T-cell (primary cell): ENCODE results near the gene SKI. TPM values are rescaled to one million over a fixed set of nuclear protein-coding genes. Genes with fewer than 3 reads are reported as not detected.

Source experiments
- ATAC-seq, 4 experiments: fragments of 200-7000 bp in 3 of 4; fragments of 150-1000 bp in 1 of 4; cut with Tn5 transposase; replicated peaks in 1 of 4; 1 replicate in 3 of 4; 2 replicates in 1 of 4; pipeline ENCODE4 v1.10.0; 2021; ENCODE audit warnings: moderate library complexity in 3 of 4, mild to moderate bottlenecking in 2 of 4, moderate number of reproducible peaks in 1 of 4
- CTCF ChIA-PET, 2 donors: fragments of 300-600 bp; sonication (Branson Sonifier 250); formaldehyde crosslinking; loops; one replicate each; lab custom pipeline; 2022; ENCODE audit warnings: antibody characterized with exemption in 2 of 2; lab: Charles Lee
- POLR2A ChIA-PET, 2 donors: fragments of 300-600 bp; sonication (Branson Sonifier 250); formaldehyde crosslinking; loops; one replicate each; lab custom pipeline; 2022; ENCODE audit warnings: antibody characterized with exemption in 2 of 2; lab: Charles Lee
- DNase-seq, 35 experiments: peaks; one replicate each; pipeline versions ENCODE4 v3.0.0 to v3.0.0-alpha.2; 2013 to 2023
- H3K27ac ChIP-seq: one replicate; pipeline ENCODE4 v1.5.1; 2013; ENCODE audit warnings: low read length
- H3K27me3 ChIP-seq, 2 experiments: replicated peaks in 1 of 2; 1 replicate in 1 of 2; 2 replicates in 1 of 2; pipeline versions ENCODE4 v1.6.1 to v1.7.0; 2013; ENCODE audit warnings: low read length in 1 of 2, mixed read lengths in 1 of 2; ENCODE audit not compliant: control insufficient read depth in 2 of 2, insufficient read depth in 2 of 2; ENCODE audit errors: extremely low read depth in 1 of 2
- H3K36me3 ChIP-seq, 2 donors: 1 replicate in 1 of 2; 2 replicates in 1 of 2; pipeline versions ENCODE4 v1.6.1 to v1.7.0; 2013; ENCODE audit warnings: low read length in 1 of 2; ENCODE audit not compliant: control insufficient read depth in 2 of 2, insufficient read depth in 1 of 2; ENCODE audit errors: extremely low read depth in 1 of 2
- H3K4me1 ChIP-seq, 2 experiments: 1 replicate in 1 of 2; 2 replicates in 1 of 2; pipeline versions ENCODE4 v1.6.1 to v1.7.0; 2013; ENCODE audit warnings: low read length in 2 of 2, mixed read lengths in 1 of 2; ENCODE audit not compliant: insufficient read depth in 2 of 2, control insufficient read depth in 1 of 2; ENCODE audit errors: extremely low read depth in 1 of 2
- H3K4me3 ChIP-seq, 2 donors: 1 replicate in 1 of 2; 2 replicates in 1 of 2; pipeline versions ENCODE4 v1.5.1 to v1.7.0; 2013; ENCODE audit warnings: mild to moderate bottlenecking in 2 of 2, low read length in 1 of 2, moderate library complexity in 1 of 2; ENCODE audit not compliant: control insufficient read depth in 1 of 2; ENCODE audit errors: extremely low read depth in 1 of 2
- H3K9me3 ChIP-seq: 2 replicates; pipeline ENCODE4 v1.7.0; 2013
- H3K27ac Mint-ChIP-seq, 2 donors: one replicate each; pipeline ENCODE4 v1.8.0; 2020 to 2021; ENCODE audit warnings: mild to moderate bottlenecking in 2 of 2, mixed read lengths in 2 of 2
- H3K27me3 Mint-ChIP-seq, 2 donors: one replicate each; pipeline ENCODE4 v1.8.0; 2021 to 2022; ENCODE audit warnings: mixed read lengths in 2 of 2
- H3K36me3 Mint-ChIP-seq: one replicate; pipeline ENCODE4 v1.8.0; 2021; ENCODE audit warnings: mixed read lengths
- H3K4me1 Mint-ChIP-seq, 3 donors: one replicate each; pipeline ENCODE4 v1.8.0; 2020 to 2022; ENCODE audit warnings: mixed read lengths in 3 of 3, mild to moderate bottlenecking in 1 of 3
- H3K4me3 Mint-ChIP-seq, 3 donors: one replicate each; pipeline ENCODE4 v1.8.0; 2020 to 2022; ENCODE audit warnings: mild to moderate bottlenecking in 3 of 3, mixed read lengths in 3 of 3, moderate library complexity in 3 of 3
- H3K9me3 Mint-ChIP-seq, 3 donors: one replicate each; pipeline ENCODE4 v1.8.0; 2020 to 2022; ENCODE audit warnings: mixed read lengths in 3 of 3
- WGBS: methylation state at CpG from one replicate; pipeline ENCODE4 v1.1.5; 2013; ENCODE audit warnings: missing lambda C conversion rate; ENCODE audit not compliant: insufficient coverage; 5-methylcytosine and 5-hydroxymethylcytosine counted together
- total RNA-seq, 35 experiments: library from RNA in 6 of 35; stranded (reverse) in 6 of 35; fragments of 120-200 nt in 1 of 35; gene quantifications; one replicate each; pipeline versions ENCODE4 v1.2.1 to v1.2.4 and lab custom pipeline; 2013 to 2026

The SKI gene
- total RNA-seq, 5 donors from 2014 or later (not counting 1 experiment from before 2014, with no cell fraction given) = 137 to 299 (median 157) TPM

DNA sequence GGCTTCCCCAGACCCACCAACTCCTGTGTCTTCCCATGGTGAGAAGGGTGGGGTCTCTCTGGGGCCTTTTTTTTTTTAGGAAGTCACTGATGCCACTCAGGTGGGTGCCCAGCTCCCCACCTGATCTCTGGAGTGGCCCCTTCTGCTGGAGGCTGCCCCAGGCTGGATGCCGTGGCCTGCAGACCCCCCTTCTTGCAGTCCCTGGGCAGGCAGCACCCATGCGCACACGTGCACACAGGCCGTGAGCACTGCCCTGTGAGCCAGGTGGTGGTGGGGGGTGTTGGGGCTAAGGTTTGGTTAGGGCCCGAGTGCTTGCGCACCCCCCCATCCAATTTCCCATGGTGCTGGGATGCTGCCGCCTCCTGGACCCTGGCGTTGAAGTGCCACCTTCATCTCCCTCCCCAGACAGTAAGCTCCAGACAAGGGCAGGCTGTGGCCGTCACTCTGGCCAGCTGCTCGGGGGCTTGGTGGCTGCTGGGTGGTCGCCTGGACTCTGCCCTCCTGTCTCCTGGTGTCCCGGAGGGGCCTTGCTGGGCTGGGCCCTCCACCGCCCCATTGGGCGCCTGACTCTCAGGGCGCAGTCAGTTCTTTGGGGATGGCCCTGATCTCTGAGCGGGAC, 50.6 kb downstream of the SKI start:
- H3K9me3 ChIP-seq = no peaks in the 10 kb centered on the region
- peaks cover 9% of the 10 kb centered on the region for H3K36me3 Mint-ChIP-seq
- H3K27me3 ChIP-seq = no peaks in the 10 kb centered on the region
- no peaks in the 10 kb centered on the region for H3K27me3 Mint-ChIP-seq
- no peaks in the 10 kb centered on the region for H3K9me3 Mint-ChIP-seq
- H3K4me3 ChIP-seq = no peak overlapping the region
- peak overlapping the region in 1 of 3 donors; percentile 61 for H3K4me3 Mint-ChIP-seq
- peaks cover 0 to 18% of the 10 kb centered on the region in 2 donors for H3K36me3 ChIP-seq
- peaks cover 45 to 60% (median 54%) of the 10 kb centered on the region in 3 donors for H3K4me1 Mint-ChIP-seq
- DNase-seq (no peak), ATAC-seq (peak in 2 of 4 experiments; percentile 8 to 16)
- H3K27ac Mint-ChIP-seq = peak overlapping the region in 1 of 2 donors; percentile 6
- ChIA-PET POLR2A (no interaction called here), CTCF (no interaction called here)
- 93% methylated on average over 8 of the region's 16 CpGs for WGBS
- peaks cover 14 to 69% of the 10 kb centered on the region in 2 experiments for H3K4me1 ChIP-seq
- H3K27ac ChIP-seq = no peak overlapping the region

GRCh38 chr1:2279210-2279639, 51.1 kb downstream of the SKI start:
- CTCF ChIA-PET = no interaction called here

GRCh38 chr1:2279817-2280216, 51.7 kb downstream of the SKI start:
- Mint-ChIP-seq H3K27ac (peak overlapping the region in 1 of 2 donors; percentile 6), H3K36me3 (peaks cover 9% of the 10 kb centered on the region), H3K9me3 (no peaks in the 10 kb centered on the region), H3K27me3 (no peaks in the 10 kb centered on the region), H3K4me3 (no peak overlapping the region), H3K4me1 (peaks cover 42 to 53% (median 48%) of the 10 kb centered on the region in 3 donors)
- CTCF ChIA-PET = no interaction called here
- ATAC-seq (no peak), DNase-seq (no peak)
- Histone ChIP-seq H3K27me3 (no peaks in the 10 kb centered on the region), H3K4me1 (peaks cover 11 to 66% of the 10 kb centered on the region in 2 experiments), H3K36me3 (peaks cover 2 to 12% of the 10 kb centered on the region in 2 donors), H3K27ac (no peak overlapping the region), H3K4me3 (no peak overlapping the region), H3K9me3 (no peaks in the 10 kb centered on the region)
- POLR2A ChIA-PET = no interaction called here
- WGBS = 87% methylated on average over 5 of the region's 9 CpGs

More at GRCh38 chr1:2279210-2279639, 51.1 kb downstream of the SKI start:
- ATAC-seq (peak in 2 of 4 experiments; percentile 3 to 26), DNase-seq (no peak)
- Histone ChIP-seq H3K4me1 (peaks cover 14 to 69% of the 10 kb centered on the region in 2 experiments), H3K27me3 (no peaks in the 10 kb centered on the region), H3K4me3 (no peak overlapping the region), H3K9me3 (no peaks in the 10 kb centered on the region), H3K27ac (no peak overlapping the region), H3K36me3 (peaks cover 0 to 15% of the 10 kb centered on the region in 2 donors)
- 50% methylated on average over 2 of the region's 13 CpGs for WGBS
- POLR2A ChIA-PET = no interaction called here
- H3K4me3 Mint-ChIP-seq = peak overlapping the region in 1 of 3 donors; percentile 61
- no peaks in the 10 kb centered on the region for H3K9me3 Mint-ChIP-seq
- H3K36me3 Mint-ChIP-seq = peaks cover 9% of the 10 kb centered on the region
- peaks cover 44 to 55% (median 50%) of the 10 kb centered on the region in 3 donors for H3K4me1 Mint-ChIP-seq
- H3K27ac Mint-ChIP-seq = peak overlapping the region in 1 of 2 donors; percentile 6
- H3K27me3 Mint-ChIP-seq = no peaks in the 10 kb centered on the region

GRCh38 chr1:2282556-2283270, 54.6 kb downstream of the SKI start:
- Mint-ChIP-seq H3K9me3 (no peaks in the 10 kb centered on the region), H3K27me3 (no peaks in the 10 kb centered on the region), H3K36me3 (peaks cover 4% of the 10 kb centered on the region), H3K4me3 (no peak overlapping the region), H3K27ac (no peak overlapping the region), H3K4me1 (peaks cover 35 to 43% (median 39%) of the 10 kb centered on the region in 3 donors)
- ChIA-PET POLR2A (no interaction called here), CTCF (no interaction called here)
- WGBS = 96% methylated on average over 24 of the region's 29 CpGs
- ATAC-seq (no peak), DNase-seq (no peak)
- H3K4me3 ChIP-seq = no peak overlapping the region
- no peak overlapping the region for H3K27ac ChIP-seq
- H3K36me3 ChIP-seq = peaks cover 2 to 12% of the 10 kb centered on the region in 2 donors
- peaks cover 7 to 53% of the 10 kb centered on the region in 2 experiments for H3K4me1 ChIP-seq
- no peaks in the 10 kb centered on the region for H3K9me3 ChIP-seq
- H3K27me3 ChIP-seq = no peaks in the 10 kb centered on the region

GRCh38 chr1:2283371-2283990, 55.4 kb downstream of the SKI start:
- no peaks in the 10 kb centered on the region for H3K9me3 ChIP-seq
- H3K27me3 Mint-ChIP-seq = no peaks in the 10 kb centered on the region
- H3K27me3 ChIP-seq = no peaks in the 10 kb centered on the region
- H3K9me3 Mint-ChIP-seq = no peaks in the 10 kb centered on the region
- H3K4me3 Mint-ChIP-seq = no peak overlapping the region
- 94% methylated on average over 13 of the region's 21 CpGs for WGBS
- H3K36me3 ChIP-seq = peaks cover 2 to 12% of the 10 kb centered on the region in 2 donors
- DNase-seq (no peak), ATAC-seq (peak in 1 of 4 experiments; percentile 1)
- no peak overlapping the region for H3K27ac Mint-ChIP-seq
- H3K4me3 ChIP-seq = no peak overlapping the region
- H3K27ac ChIP-seq = no peak overlapping the region
- POLR2A ChIA-PET = no interaction called here
- CTCF ChIA-PET = no interaction called here
- H3K4me1 Mint-ChIP-seq = peaks cover 35 to 44% (median 41%) of the 10 kb centered on the region in 3 donors
- peaks cover 3% of the 10 kb centered on the region for H3K36me3 Mint-ChIP-seq
- peaks cover 11 to 53% of the 10 kb centered on the region in 2 experiments for H3K4me1 ChIP-seq
